GM12878 (cell line): ENCODE data around the gene PCK2. TPM values are rescaled to one million over a fixed set of nuclear protein-coding genes. Genes with fewer than 3 reads are reported as not detected.
A peak's percentile ranks its signal among the peaks of the same experiment; 100 is the strongest.

ENCODE experiments used
- ATF2 ChIP-seq: IDR thresholded peaks from 2 replicates; pipeline ENCODE4 v1.6.1; 2012; ENCODE audit warnings: low read length, inconsistent platforms
- BCLAF1 ChIP-seq: fragments of 450-650 bp; IDR thresholded peaks from 2 replicates; pipeline ENCODE4 v1.6.1; 2017; ENCODE audit warnings: antibody characterized with exemption, mild to moderate bottlenecking, moderate library complexity
- EED ChIP-seq: sonication (generic); IDR thresholded peaks from 2 replicates; pipeline ENCODE4 v1.6.1; 2016; ENCODE audit warnings: antibody characterized with exemption, low read depth
- EP300 ChIP-seq, 2 experiments: fragments of 150-350 bp in 1 of 2; IDR thresholded peaks; 2 replicates each; pipeline ENCODE4 v1.6.1; 2011 to 2012; ENCODE audit warnings: low read depth in 2 of 2, low read length in 2 of 2, borderline replicate concordance in 1 of 2, improper control_type of control experiment in 1 of 2, inconsistent platforms in 1 of 2; ENCODE audit not compliant: control insufficient read depth in 1 of 2
- ETV6 ChIP-seq, 2 experiments: fragments of 450-650 bp in 1 of 2; IDR thresholded peaks in 1 of 2; conservative IDR thresholded peaks in 1 of 2; 2 replicates each; pipeline ENCODE4 v1.6.1; 2014; ENCODE audit warnings: antibody characterized with exemption in 1 of 2, borderline replicate concordance in 1 of 2, low read depth in 1 of 2, mild to moderate bottlenecking in 1 of 2, moderate library complexity in 1 of 2
- FOXK2 ChIP-seq: fragments of 450-650 bp; IDR thresholded peaks from 2 replicates; pipeline ENCODE4 v1.6.1; 2017; ENCODE audit warnings: mild to moderate bottlenecking, moderate library complexity
- GABPA ChIP-seq: IDR thresholded peaks from 2 replicates; pipeline ENCODE4 v1.6.1; 2014; ENCODE audit warnings: antibody characterized with exemption, low read depth, mild to moderate bottlenecking, inconsistent platforms
- KLF5 ChIP-seq: fragments of 450-650 bp; IDR thresholded peaks from 2 replicates; pipeline ENCODE4 v1.6.1; 2014; ENCODE audit warnings: mild to moderate bottlenecking; ENCODE audit not compliant: partially characterized antibody
- MEF2A ChIP-seq: IDR thresholded peaks from 2 replicates; pipeline ENCODE4 v1.6.1; 2011; ENCODE audit warnings: low read depth, mild to moderate bottlenecking, low read length, moderate library complexity; ENCODE audit not compliant: insufficient read depth
- MEF2B ChIP-seq: fragments of 450-650 bp; IDR thresholded peaks from 2 replicates; pipeline ENCODE4 v1.6.1; 2018; ENCODE audit warnings: mild to moderate bottlenecking, moderate library complexity; ENCODE audit not compliant: partially characterized antibody, poor library complexity, severe bottlenecking
- MTA3 ChIP-seq: IDR thresholded peaks from 2 replicates; pipeline ENCODE4 v1.6.1; 2012; ENCODE audit warnings: low read length, inconsistent platforms, borderline replicate concordance
- NFIC ChIP-seq: IDR thresholded peaks from 2 replicates; pipeline ENCODE4 v1.6.1; 2012; ENCODE audit warnings: low read depth, mild to moderate bottlenecking, inconsistent platforms, low read length, moderate library complexity
- NFYB ChIP-seq: IDR thresholded peaks from 2 replicates; pipeline ENCODE4 v1.6.1; 2011; ENCODE audit warnings: low read depth, mild to moderate bottlenecking, low read length, improper control_type of control experiment, moderate library complexity; ENCODE audit not compliant: insufficient read depth
- NR2F1 ChIP-seq: fragments of 450-650 bp; conservative IDR thresholded peaks from 2 replicates; pipeline ENCODE4 v1.6.1; 2017; ENCODE audit warnings: mild to moderate bottlenecking
- PAX8 ChIP-seq: fragments of 450-650 bp; IDR thresholded peaks from 2 replicates; pipeline ENCODE4 v1.6.1; 2017; ENCODE audit warnings: mild to moderate bottlenecking, moderate library complexity
- RUNX3 ChIP-seq: IDR thresholded peaks from 2 replicates; pipeline ENCODE4 v1.6.1; 2012; ENCODE audit warnings: low read length, inconsistent platforms
- SP1 ChIP-seq: IDR thresholded peaks from one replicate; pipeline ENCODE4 v1.6.1; 2011; ENCODE audit warnings: low read depth, low read length
- SPI1 ChIP-seq: IDR thresholded peaks from 2 replicates; pipeline ENCODE4 v1.6.1; 2011; ENCODE audit warnings: low read depth, mild to moderate bottlenecking, low read length, moderate library complexity, borderline replicate concordance; ENCODE audit not compliant: insufficient read depth
- WRNIP1 ChIP-seq: IDR thresholded peaks from 2 replicates; pipeline ENCODE4 v1.6.1; 2011; ENCODE audit warnings: low read depth, low read length, improper control_type of control experiment, borderline replicate concordance
- ZBTB11 ChIP-seq: fragments of 450-650 bp; formaldehyde crosslinking; IDR thresholded peaks from 2 replicates; pipeline ENCODE4 v1.5.0; 2022; ENCODE audit warnings: mild to moderate bottlenecking, missing genetic modification characterization
- ZNF217 ChIP-seq: fragments of 450-650 bp; IDR thresholded peaks from 2 replicates; pipeline ENCODE4 v1.6.1; 2017; ENCODE audit warnings: antibody characterized with exemption, mild to moderate bottlenecking
- ZNF24 ChIP-seq: fragments of 450-650 bp; IDR thresholded peaks from 2 replicates; pipeline ENCODE4 v1.6.1; 2017; ENCODE audit warnings: antibody characterized with exemption, mild to moderate bottlenecking
- ZNF384 ChIP-seq: IDR thresholded peaks from 2 replicates; pipeline ENCODE4 v1.6.1; 2012; ENCODE audit warnings: low read depth, mild to moderate bottlenecking, low read length, improper control_type of control experiment, borderline replicate concordance
- polyA plus RNA-seq, 11 experiments: library from polyadenylated mRNA; depleted of rRNA in 4 of 11; unstranded in 6 of 11; stranded (reverse) in 5 of 11; fragments of >200 nt; fragmentation: Nextera tagmentation in 4 of 11; fragmentation: Illumina TruSeq in 1 of 11; extraction: Ambion mirVana in 4 of 11; extraction: Trizol in 1 of 11; gene quantifications; 1 replicate in 1 of 11; 2 replicates in 10 of 11; pipeline versions ENCODE4 v1.2.1 to v1.2.3, GENCODE V29; 2011 to 2016; ENCODE audit warnings: inconsistent platforms in 2 of 11, missing spikeins in 2 of 11, low read depth in 1 of 11
- total RNA-seq, 4 experiments: library from RNA; depleted of rRNA in 3 of 4; stranded (reverse); fragments of >200 nt in 3 of 4; fragmentation: Illumina TruSeq in 1 of 4; extraction: Trizol in 1 of 4; gene quantifications; 2 replicates each; pipeline versions ENCODE4 v1.2.1 to v1.2.3, GENCODE V29; 2013 to 2021

Gene PCK2
- total and polyA plus RNA-seq, 10 of the 15 experiments (the other 5 are each of a cell fraction or from before 2014, with no cell fraction given) = 6.6 to 110 (median 44.6) TPM

- TF ChIP-seq ZNF217 (peak; percentile 37; the same call in 1 of the 2 replicates), ZNF384 (no peak), NFYB (no peak), BCLAF1 (no peak), KLF5 (no peak), MTA3 (no peak), WRNIP1 (no peak), NFIC (no peak), ZBTB11 (no peak), MEF2B (no peak), PAX8 (no peak), ATF2 (no peak), FOXK2 (no peak), NR2F1 (no peak; the same call in 1 of the 2 replicates), SPI1 (no peak), EED (no peak), ETV6 (conservative IDR thresholded peaks at IDR 0.05 in 1 of 2, IDR thresholded peaks at IDR 0.05 in 1 of 2; ENCODE audit: borderline replicate concordance in 1 of 2, low read depth in 1 of 2) (no peak), RUNX3 (no peak; the same call in 1 of the 2 replicates), MEF2A (no peak), EP300 (IDR thresholded peaks at IDR 0.05; ENCODE audit: borderline replicate concordance in 1 of 2, control insufficient read depth in 1 of 2, low read depth in 2 of 2, low read length in 2 of 2) (no peak), GABPA (no peak), SP1 (peak; percentile 54), ZNF24 (no peak)
Measured at GRCh38 chr14:24135834-24136683, 41.9 kb downstream of the PCK2 start, which contains the start of gene PSME1 (continued).
